GM21515 (cell line): ENCODE data around the gene MGST3.
"Not testable (repeated sequence)": the region's sequence is repeated elsewhere in the genome, so short reads cannot be mapped to it uniquely, and the experiment has no call there.

Experiments used
- ATAC-seq: cut with Tn5 transposase; IDR thresholded peaks from one replicate; pipeline ENCODE4 v1.9.1; 2021; ENCODE audit not compliant: unreplicated experiment

The MGST3 gene

DNA sequence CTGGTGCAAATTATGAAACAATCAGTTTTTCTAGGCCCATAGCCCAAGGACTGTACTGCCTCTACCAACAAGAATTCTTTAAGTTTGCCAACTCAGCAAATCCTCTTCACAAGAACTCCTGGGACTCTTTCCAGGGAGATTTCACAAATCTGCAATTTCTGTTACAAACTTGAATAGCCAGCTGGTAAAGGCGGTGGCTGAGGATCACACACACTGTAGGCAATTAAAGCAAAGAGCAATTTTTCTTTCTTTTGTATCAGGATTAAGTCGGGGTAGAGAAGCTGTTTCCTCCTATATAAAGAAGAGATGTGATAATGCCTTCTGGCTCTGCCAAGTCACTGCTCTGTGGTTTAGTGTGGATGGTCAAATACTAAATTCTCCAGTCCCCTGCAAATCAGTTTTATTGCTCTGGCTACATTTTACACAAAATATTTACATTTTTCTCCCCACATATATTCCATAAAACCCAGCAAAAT lies 65.6 kb downstream of the MGST3 start:
- ATAC-seq, result no peak

DNA sequence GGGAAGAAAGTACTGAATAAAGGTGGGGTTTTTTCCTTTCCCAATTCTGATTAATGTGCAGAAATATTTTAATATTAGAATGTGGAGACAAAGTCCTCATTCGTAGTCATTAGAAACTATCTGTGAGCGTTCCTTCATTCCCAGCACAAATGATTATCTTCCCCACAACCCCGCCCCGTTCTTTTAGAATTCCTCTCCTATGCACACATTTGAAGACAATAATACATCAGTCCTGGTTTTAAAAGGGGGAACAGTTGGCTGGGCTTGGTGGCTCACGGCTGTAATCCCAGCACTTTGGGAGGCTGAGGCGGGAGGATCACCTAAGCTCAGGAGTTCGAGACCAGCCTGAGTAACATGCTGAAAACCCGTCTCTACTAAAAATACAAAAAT lies 66.5 kb downstream of the MGST3 start:
- ATAC-seq, result no peak

DNA sequence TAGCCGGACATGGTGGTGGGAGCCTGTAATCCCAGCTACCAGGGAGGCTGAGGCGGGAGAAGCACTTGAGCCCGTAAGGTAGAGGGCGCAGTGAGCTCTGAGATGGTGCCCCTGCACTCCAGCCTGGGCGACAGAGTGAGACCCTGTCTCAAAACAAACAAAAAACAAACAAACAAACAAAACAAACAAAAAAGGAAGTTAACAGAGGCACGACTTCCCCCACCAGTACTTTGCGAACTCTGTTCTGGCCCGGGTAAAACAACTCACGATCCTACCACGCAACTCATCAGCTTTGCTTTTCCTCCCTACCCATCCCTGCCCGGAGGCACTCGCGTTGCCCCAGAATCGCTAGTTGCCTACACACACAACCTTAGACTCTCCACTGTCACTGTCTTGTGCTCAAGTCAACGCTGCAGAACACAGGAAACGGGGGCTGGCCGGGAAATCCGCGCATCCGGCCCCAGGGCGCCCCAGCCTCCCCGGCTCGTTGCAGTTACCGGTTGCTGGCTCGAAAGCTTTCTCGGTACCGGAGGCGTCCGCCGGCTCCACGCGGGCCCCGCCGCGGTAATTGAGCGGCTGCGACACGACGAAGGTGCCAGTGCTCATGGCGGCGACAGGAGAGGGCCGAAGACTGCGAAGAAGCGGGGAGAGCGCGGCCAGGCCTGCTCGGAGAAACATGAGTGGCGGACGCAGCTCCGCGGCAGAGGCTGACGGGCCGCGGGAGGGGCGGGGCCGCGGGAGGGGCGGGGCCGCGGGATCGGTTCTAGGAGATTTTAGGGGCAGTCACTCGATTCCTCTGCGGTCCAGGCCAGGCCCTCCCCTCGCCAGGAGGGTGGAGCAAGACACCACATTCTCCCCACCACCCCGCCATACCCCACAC lies 67.1 kb downstream of the MGST3 start, which contains the start of gene ALDH9A1:
Gene ALDH9A1, minus strand, starts transcription at position 682 of the 880 bp plus-strand sequence. Its CDS starts 4 bp downstream, at position 678.
- ATAC-seq, result peak; percentile 90

DNA sequence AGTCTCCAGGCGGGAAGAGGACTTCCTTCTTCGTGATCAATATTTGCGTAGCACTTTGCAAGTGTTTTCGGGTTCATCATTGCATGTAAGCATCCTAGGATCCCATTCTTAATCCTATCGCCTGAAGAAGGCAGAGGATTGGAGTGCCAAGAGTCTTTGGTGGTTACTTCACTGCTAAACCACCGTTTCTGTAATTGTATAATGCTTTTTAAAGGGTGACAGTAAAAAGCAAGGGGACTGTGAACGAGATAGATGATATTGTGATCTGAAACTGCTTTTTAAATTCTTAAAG lies 67.7 kb downstream of the MGST3 start:
- ATAC-seq, result no peak

DNA sequence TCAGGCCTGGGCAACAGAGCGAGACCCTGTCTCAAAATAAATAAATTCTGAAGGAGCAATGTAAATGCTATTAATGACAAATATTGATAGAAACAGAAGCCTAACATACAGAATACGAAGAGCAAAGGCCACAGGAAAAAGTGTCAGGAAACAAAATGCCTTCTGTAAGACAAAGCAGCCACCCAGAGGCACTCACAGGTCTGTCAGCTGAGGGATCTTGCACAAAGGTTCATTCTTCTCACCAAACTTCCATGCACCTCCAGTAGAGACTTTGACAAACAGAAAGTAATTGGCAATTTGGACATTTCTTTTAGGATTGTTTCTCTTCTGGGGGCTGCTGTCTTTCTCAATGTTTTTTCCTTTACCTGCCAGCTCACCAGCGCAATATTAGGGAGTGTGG lies 68.5 kb downstream of the MGST3 start:
- no peak for ATAC-seq

DNA sequence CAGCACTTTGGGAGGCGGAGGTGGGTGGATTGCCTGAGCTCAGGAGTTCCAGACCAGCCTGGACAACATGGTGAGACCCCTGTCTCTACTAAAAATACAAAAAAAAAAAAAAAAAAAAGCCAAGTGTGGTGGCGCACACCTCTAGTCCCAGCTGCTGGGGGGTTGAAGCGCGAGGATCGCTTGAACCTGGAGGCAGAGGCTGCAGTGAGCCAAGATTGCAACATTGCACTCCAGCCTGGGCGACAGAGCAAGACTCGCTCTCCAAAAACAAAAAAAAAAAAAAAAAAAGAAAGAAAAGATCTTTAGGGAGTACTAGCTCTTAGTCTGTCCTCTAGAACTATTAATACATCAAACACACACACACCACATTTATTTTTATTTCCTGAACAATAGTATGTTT lies 70.9 kb downstream of the MGST3 start:
- not testable (repeated sequence) for ATAC-seq

DNA sequence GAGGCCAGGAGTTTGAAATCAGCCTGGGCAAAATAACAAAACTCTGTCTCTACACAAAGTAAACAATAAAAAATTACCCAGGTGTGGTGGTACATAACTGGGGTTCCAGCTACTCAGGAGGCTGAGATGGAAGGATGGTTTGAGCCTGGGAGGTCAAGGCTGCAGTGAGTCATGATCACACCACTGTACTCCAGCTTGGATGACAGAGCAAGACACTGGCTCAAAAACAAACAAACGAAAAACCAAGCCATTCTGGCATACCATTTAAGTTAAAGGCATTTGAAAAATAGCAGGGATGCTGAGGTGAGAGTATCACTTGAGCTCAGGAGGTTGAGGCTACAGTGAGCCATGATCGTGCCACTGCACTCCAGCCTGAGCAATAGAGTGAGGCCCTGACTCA lies 72.6 kb downstream of the MGST3 start:
- no peak for ATAC-seq
